Sigmoid colon (tissue), 4 donors: ENCODE results near the gene PRSS58.

ENCODE experiments used
- POLR2A ChIP-seq, 2 donors: fragments of 450-650 bp; IDR thresholded peaks; one replicate each; pipeline ENCODE4 v1.6.1; 2016; ENCODE audit warnings: antibody characterized with exemption in 2 of 2, mild to moderate bottlenecking in 2 of 2, moderate library complexity in 2 of 2
- POLR2AphosphoS5 ChIP-seq, 4 donors: sonication (generic); formaldehyde crosslinking; IDR thresholded peaks; one replicate each; pipeline ENCODE4 v1.6.1; 2017; ENCODE audit warnings: antibody characterized with exemption in 4 of 4
- TF ChIP-seq, protein P1 (sequence below), 4 experiments: fragments of 450-650 bp in 3 of 4; fragments of 200-600 bp in 1 of 4; IDR thresholded peaks; one replicate each; pipeline ENCODE4 v1.5.1; 2016 to 2019; ENCODE audit warnings: antibody characterized with exemption in 4 of 4, mild to moderate bottlenecking in 3 of 4, moderate library complexity in 2 of 4

DNA sequence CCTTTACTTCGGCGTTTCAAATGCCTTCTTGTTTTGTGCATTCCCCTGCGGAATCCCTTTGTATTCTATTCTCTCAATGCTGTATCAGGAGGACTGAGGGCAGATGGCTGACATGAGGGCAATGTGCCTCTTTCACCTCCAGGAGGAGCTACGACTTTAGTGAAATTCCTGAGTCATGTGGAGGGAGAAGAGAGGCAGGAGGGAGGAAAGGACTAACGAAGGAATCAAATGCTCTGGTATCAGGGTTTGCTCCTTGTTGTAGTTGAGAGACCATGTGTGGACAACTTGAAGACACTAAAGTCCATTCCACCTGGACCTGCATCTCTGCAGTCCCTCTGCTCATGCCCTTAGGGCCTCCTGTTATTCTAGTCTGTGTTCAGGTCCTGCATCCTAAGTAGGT is 40.2 kb upstream of the PRSS58 start:
- TF ChIP-seq, protein P1, sequence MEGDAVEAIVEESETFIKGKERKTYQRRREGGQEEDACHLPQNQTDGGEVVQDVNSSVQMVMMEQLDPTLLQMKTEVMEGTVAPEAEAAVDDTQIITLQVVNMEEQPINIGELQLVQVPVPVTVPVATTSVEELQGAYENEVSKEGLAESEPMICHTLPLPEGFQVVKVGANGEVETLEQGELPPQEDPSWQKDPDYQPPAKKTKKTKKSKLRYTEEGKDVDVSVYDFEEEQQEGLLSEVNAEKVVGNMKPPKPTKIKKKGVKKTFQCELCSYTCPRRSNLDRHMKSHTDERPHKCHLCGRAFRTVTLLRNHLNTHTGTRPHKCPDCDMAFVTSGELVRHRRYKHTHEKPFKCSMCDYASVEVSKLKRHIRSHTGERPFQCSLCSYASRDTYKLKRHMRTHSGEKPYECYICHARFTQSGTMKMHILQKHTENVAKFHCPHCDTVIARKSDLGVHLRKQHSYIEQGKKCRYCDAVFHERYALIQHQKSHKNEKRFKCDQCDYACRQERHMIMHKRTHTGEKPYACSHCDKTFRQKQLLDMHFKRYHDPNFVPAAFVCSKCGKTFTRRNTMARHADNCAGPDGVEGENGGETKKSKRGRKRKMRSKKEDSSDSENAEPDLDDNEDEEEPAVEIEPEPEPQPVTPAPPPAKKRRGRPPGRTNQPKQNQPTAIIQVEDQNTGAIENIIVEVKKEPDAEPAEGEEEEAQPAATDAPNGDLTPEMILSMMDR (IDR thresholded peaks at IDR 0.05) = no peak
- TF ChIP-seq POLR2AphosphoS5 (IDR thresholded peaks at IDR 0.05) (no peak), POLR2A (IDR thresholded peaks at IDR 0.05) (no peak)
